HTERT RPE-1 (cell line): ENCODE results near the gene GHR.
"Not testable (repeated sequence)": the region's sequence is repeated elsewhere in the genome, so short reads cannot be mapped to it uniquely, and the experiment has no call there.

Experiments used
- in situ Hi-C: fragments of 300-500 bp; cut with MboI; formaldehyde crosslinking; loops from 4 replicates; pipeline ENCODE4 v1.14.3; 2020; ENCODE audit warnings: low sequenced_read_pairs

GHR gene

GRCh38 chr5:42685078-42685477 lies 261.8 kb downstream of the GHR start:
- in situ Hi-C loops, result not testable (repeated sequence)

DNA sequence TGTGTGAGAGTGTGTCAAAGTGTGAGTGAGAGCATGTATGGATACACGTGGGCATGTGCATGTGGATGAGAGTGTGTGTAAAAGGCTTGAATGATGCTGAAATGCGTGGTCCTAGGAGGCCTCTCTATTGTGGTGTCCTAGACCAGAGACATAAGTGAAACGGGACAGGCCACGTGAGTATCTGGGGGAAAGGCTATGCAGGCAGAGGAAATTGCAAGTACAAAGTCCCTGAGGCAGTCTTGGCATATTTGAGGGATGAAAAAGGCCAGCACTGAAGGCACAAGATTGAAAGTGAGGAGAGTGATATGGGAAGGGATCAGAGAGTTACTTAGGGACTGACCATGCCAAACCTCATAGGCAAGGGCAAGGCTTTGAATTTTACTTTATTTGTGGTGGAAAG lies 266.2 kb downstream of the GHR start:
- in situ Hi-C loops, result no loop called here

GRCh38 chr5:42691413-42691937 lies 268.2 kb downstream of the GHR start:
- in situ Hi-C loops, result no loop called here

GRCh38 chr5:42701351-42702059 lies 278.3 kb downstream of the GHR start:
- in situ Hi-C loops, result no loop called here

GRCh38 chr5:42703238-42703637 lies 280.0 kb downstream of the GHR start:
- in situ Hi-C loops, result no loop called here

DNA sequence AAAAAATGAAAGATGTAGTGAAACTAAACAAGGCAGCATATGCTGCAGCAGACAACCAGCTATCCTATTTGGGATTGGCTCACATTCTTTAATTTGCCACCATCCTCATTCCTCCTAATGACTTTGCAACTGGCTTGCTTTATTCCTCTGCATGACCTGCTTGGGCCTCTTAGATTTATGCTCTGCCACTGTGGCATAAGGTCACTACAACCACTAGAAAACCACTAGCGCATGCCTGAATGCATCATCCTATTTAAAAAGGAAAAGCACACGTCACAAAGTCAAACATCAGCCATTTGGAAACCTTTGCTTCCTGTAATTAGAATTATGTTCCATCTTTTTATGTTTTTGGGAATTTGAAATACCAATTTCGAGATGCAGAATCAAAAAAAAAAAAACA lies 292.5 kb downstream of the GHR start:
- in situ Hi-C loops, result no loop called here

DNA sequence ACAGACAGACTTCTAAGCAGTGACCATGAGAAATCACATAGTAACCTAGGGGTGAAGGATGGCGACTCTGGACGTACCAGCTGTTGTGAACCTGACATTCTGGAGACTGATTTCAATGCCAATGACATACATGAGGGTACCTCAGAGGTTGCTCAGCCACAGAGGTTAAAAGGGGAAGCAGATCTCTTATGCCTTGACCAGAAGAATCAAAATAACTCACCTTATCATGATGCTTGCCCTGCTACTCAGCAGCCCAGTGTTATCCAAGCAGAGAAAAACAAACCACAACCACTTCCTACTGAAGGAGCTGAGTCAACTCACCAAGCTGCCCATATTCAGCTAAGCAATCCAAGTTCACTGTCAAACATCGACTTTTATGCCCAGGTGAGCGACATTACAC lies 295.4 kb downstream of the GHR start:
- in situ Hi-C loops, result no loop called here

DNA sequence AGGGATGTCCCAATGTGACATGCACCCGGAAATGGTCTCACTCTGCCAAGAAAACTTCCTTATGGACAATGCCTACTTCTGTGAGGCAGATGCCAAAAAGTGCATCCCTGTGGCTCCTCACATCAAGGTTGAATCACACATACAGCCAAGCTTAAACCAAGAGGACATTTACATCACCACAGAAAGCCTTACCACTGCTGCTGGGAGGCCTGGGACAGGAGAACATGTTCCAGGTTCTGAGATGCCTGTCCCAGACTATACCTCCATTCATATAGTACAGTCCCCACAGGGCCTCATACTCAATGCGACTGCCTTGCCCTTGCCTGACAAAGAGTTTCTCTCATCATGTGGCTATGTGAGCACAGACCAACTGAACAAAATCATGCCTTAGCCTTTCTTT lies 295.8 kb downstream of the GHR start:
- in situ Hi-C loops, result no loop called here

DNA sequence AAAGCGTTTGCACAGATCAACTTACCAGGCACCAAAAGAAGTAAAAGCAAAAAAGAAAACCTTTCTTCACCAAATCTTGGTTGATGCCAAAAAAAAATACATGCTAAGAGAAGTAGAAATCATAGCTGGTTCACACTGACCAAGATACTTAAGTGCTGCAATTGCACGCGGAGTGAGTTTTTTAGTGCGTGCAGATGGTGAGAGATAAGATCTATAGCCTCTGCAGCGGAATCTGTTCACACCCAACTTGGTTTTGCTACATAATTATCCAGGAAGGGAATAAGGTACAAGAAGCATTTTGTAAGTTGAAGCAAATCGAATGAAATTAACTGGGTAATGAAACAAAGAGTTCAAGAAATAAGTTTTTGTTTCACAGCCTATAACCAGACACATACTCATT lies 297.0 kb downstream of the GHR start:
- in situ Hi-C loops, result no loop called here

DNA sequence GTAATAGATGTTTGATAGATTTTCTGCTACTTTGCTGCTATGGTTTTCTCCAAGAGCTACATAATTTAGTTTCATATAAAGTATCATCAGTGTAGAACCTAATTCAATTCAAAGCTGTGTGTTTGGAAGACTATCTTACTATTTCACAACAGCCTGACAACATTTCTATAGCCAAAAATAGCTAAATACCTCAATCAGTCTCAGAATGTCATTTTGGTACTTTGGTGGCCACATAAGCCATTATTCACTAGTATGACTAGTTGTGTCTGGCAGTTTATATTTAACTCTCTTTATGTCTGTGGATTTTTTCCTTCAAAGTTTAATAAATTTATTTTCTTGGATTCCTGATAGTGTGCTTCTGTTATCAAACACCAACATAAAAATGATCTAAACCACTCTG lies 298.2 kb downstream of the GHR start:
- in situ Hi-C loops, result no loop called here

- in situ Hi-C loops, result not testable (repeated sequence)
These were observed 311.4 kb downstream of the GHR start for GRCh38 chr5:42734531-42735058.

DNA sequence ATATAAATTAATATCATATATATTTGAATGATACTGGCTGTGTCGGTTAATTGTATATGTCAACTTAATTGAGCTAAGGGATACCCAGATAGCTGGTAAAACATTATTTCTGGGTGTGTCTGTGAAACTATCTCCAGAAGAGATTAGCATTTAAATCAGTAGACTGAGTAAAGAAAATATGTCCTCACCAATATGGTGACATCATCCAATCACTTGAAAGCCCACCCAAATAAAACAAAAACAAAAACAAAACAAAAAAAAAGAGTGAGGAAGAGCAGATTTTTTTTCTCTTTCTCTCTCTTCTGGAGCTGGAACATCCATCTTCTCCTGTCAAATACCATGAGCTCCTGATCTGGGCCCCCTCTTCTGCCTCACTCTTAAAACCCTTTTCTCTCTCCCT lies 317.7 kb downstream of the GHR start:
- in situ Hi-C loops, result no loop called here

DNA sequence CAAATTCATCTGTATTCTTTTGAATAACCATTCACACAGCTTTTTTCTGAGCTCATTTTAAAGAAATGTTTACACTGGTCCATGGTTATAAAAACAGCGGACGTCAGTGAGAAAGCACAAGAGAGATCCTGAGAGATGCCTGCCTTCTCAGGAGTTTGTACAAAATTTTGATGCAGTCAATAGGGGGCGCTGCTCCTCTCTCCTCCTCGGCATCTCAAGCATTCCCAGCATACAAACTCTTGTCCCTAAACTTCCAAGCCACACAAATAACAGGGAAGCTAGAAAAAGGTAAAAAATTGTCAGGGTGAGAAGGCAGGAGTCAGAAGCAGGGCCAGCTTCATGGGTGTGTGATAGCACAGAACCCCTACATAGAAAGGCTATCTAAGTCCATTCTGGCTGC lies 322.2 kb downstream of the GHR start:
- in situ Hi-C loops, result no loop called here

- in situ Hi-C loops, result no loop called here
These were observed 322.6 kb downstream of the GHR start for GRCh38 chr5:42745856-42746255.

DNA sequence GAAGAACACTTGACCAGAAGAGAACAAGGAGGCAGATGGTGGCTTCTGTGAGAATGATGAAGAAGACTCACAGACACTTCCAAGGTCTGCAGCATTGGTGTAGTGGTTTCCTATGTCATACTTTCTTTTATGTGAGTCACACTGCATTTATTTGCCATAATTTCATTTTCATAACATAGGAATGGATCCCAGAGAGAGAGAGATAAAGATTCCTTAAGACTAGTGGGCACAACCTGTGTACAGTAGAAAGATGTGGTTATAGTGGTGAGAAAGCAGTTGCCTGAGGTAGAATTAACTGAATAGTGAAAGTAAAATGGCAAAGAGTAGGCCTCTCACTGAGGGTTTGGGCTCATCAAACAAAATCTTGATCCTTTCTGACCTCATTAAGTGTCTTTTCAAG lies 325.8 kb downstream of the GHR start:
- in situ Hi-C loops, result no loop called here

- in situ Hi-C loops, result no loop called here
These were observed 327.3 kb downstream of the GHR start for GRCh38 chr5:42750507-42750906.

DNA sequence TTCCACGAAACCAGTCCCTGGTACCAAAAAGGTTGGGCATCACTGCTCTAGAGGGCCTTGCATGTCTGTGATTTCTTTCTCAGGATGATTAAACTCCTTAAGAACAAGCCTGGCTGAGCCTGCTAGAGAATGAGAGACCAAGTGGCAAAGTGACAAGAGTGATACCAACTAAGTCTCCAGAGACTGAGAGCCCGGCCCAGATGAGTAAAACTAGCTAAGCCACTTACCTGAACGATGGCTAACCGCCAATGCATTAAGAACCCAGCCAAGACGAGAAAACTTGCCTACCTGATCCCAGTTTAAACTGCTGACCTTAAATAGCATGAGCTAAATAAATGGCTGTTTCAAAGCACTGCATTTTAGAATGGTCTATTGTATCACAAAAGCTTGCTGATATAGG lies 327.8 kb downstream of the GHR start:
- in situ Hi-C loops, result no loop called here

GRCh38 chr5:42753099-42753498 lies 329.9 kb downstream of the GHR start:
- in situ Hi-C loops, result no loop called here

- in situ Hi-C loops, result no loop called here
These were observed 333.7 kb downstream of the GHR start, which contains the start of gene CCDC152 for GRCh38 chr5:42756606-42757601. Gene CCDC152 (plus strand): TSS chr5:42756818. CDS start chr5:42759122, 2,304 bp downstream.

- in situ Hi-C loops, result no loop called here
These were observed 336.2 kb downstream of the GHR start for GRCh38 chr5:42759456-42759855.

DNA sequence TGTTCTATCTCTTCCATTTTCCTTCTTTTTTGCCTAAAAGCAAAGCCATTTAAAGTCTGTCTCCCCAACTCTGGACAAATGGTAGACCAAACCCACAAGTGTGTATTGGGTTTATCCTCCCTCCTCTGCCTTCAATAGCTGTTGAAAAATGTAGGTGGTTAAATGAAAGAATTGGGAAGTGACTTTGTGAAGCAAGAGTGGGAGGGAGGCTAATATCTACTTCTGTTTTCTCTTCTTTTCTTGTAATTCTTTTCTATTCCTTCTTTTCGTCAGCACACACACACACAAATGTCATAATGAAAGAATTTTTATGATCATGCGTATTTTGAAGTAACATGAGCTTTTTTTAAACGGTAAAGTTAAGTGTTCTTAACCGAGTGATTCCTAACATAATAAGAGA lies 337.2 kb downstream of the GHR start:
- in situ Hi-C loops, result no loop called here
